OCI-LY1 (cell line): ENCODE measurements around the gene KIF13A.

Experiments
- H2AFZ ChIP-seq: fragments of 200-600 bp; sonication (generic), shearing (Covaris generic); 2 replicates; pipeline ENCODE4 v1.6.0; 2014; ENCODE audit warnings: antibody characterized with exemption, mild to moderate bottlenecking, low read length
- H3F3A ChIP-seq: fragments of 200-600 bp; sonication (generic), shearing (Covaris generic); 2 replicates; pipeline ENCODE4 v1.6.0; 2014; ENCODE audit warnings: mild to moderate bottlenecking, antibody characterized with exemption, low read length, moderate library complexity; ENCODE audit not compliant: insufficient read depth
- H3K27ac ChIP-seq: fragments of 200-600 bp; sonication (generic); 2 replicates; pipeline ENCODE4 v1.5.1; 2014; ENCODE audit warnings: low read length, mixed run types, mild to moderate bottlenecking, low read depth; ENCODE audit not compliant: poor library complexity, severe bottlenecking
- H3K27me3 ChIP-seq: fragments of 200-600 bp; sonication (generic); 2 replicates; pipeline ENCODE4 v1.6.0; 2014; ENCODE audit warnings: antibody characterized with exemption, mild to moderate bottlenecking, low read length, moderate library complexity; ENCODE audit not compliant: insufficient read depth
- H3K36me3 ChIP-seq: fragments of 200-600 bp; sonication (generic); 2 replicates; pipeline ENCODE4 v1.6.1; 2014; ENCODE audit warnings: mild to moderate bottlenecking, antibody characterized with exemption, low read length, moderate library complexity, mixed read lengths; ENCODE audit not compliant: insufficient read depth
- H3K4me1 ChIP-seq: fragments of 200-600 bp; sonication (generic); 2 replicates; pipeline ENCODE4 v1.5.1; 2014; ENCODE audit warnings: mild to moderate bottlenecking, low read length, moderate library complexity; ENCODE audit not compliant: insufficient read depth, severe bottlenecking
- H3K4me2 ChIP-seq: fragments of 200-600 bp; sonication (generic), shearing (Covaris generic); 2 replicates; pipeline ENCODE4 v1.6.1; 2014; ENCODE audit warnings: low read length
- H3K4me3 ChIP-seq: fragments of 200-600 bp; sonication (generic); 2 replicates; pipeline ENCODE4 v1.5.1; 2014; ENCODE audit warnings: low read length, low read depth, mild to moderate bottlenecking, mixed read lengths; ENCODE audit not compliant: poor library complexity, severe bottlenecking
- H3K79me2 ChIP-seq: fragments of 200-600 bp; shearing (Covaris generic); 2 replicates; pipeline ENCODE4 v1.6.1; 2016; ENCODE audit warnings: mixed run types, low read length, mixed read lengths; ENCODE audit not compliant: insufficient read depth
- H3K9ac ChIP-seq: fragments of 200-600 bp; sonication (generic), shearing (Covaris generic); 2 replicates; pipeline ENCODE4 v1.6.1; 2014; ENCODE audit warnings: mild to moderate bottlenecking, low read length, mixed read lengths
- H3K9me2 ChIP-seq: fragments of 200-600 bp; sonication (generic), shearing (Covaris generic); 2 replicates; pipeline ENCODE4 v1.6.1; 2014; ENCODE audit warnings: low read depth, mild to moderate bottlenecking, low read length, mixed read lengths
- H3K9me3 ChIP-seq: fragments of 200-600 bp; shearing (Covaris generic); 2 replicates; pipeline ENCODE4 v1.6.1; 2014; ENCODE audit warnings: low read length, mixed read lengths
- H4K20me1 ChIP-seq: fragments of 200-600 bp; sonication (generic), shearing (Covaris generic); 2 replicates; pipeline ENCODE4 v1.6.0; 2016; ENCODE audit warnings: mild to moderate bottlenecking, low read length; ENCODE audit not compliant: insufficient read depth
- EZH2 ChIP-seq: fragments of 200-600 bp; sonication (generic), shearing (Covaris generic); IDR thresholded peaks from 2 replicates; pipeline ENCODE4 v1.8.0; 2017; ENCODE audit warnings: borderline replicate concordance, mixed run types, mild to moderate bottlenecking, antibody characterized with exemption, low read length, moderate library complexity, mixed read lengths
- TF ChIP-seq, protein P1 (sequence below): fragments of 200-600 bp; sonication (generic), shearing (Covaris generic); IDR thresholded peaks from 2 replicates; pipeline ENCODE4 v1.5.1; 2017; ENCODE audit warnings: mild to moderate bottlenecking, antibody characterized with exemption, low read length, moderate library complexity, mixed read lengths

Gene KIF13A

DNA sequence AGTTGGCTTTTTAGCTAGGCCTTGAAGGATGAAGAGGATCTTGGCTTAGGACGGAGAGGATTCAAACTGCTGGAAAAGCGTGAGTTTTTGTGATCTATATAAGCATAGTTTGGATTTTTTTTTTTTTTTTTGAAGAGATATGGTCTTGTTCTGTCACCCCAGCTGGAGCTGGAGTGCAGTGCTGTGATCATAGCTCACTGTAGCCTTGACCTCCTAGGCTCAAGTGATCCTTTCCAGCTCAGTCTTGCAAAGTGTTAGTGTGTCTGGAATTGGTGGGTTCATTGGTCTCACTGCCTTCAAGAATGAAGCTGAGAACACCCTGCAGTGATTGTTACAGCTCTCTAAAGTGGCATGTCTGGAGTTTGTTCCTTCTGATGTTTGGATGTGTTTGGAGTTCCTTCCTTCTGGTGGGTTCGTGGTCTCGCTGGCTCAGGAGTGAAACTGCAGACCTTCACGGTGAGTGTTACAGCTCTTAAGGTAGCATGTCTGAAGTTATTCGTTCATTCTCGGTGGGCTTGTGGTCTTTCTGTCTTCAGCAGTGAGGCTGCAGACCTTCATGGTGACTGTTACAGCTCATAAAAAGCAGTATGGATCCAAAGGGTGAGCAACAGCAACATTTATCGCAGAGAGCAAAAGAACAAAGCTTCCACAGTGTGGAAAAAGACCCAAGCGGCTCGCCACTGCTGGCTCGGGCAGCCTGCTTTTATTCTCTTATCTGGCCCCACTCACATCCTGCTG lies 243.2 kb downstream of the KIF13A start:
- no peak overlapping the region for H3K27ac ChIP-seq
- no peak overlapping the region for H3K9ac ChIP-seq
- no peaks in the 10 kb centered on the region for H3K4me1 ChIP-seq
- H2AFZ ChIP-seq, result no peak overlapping the region
- no peak overlapping the region for H3K4me3 ChIP-seq
- H3K4me2 ChIP-seq, result no peak overlapping the region
- no peaks in the 10 kb centered on the region for H3K79me2 ChIP-seq
- no peaks in the 10 kb centered on the region for H3K9me3 ChIP-seq
- no peak for TF ChIP-seq EZH2
- TF ChIP-seq, protein P1, sequence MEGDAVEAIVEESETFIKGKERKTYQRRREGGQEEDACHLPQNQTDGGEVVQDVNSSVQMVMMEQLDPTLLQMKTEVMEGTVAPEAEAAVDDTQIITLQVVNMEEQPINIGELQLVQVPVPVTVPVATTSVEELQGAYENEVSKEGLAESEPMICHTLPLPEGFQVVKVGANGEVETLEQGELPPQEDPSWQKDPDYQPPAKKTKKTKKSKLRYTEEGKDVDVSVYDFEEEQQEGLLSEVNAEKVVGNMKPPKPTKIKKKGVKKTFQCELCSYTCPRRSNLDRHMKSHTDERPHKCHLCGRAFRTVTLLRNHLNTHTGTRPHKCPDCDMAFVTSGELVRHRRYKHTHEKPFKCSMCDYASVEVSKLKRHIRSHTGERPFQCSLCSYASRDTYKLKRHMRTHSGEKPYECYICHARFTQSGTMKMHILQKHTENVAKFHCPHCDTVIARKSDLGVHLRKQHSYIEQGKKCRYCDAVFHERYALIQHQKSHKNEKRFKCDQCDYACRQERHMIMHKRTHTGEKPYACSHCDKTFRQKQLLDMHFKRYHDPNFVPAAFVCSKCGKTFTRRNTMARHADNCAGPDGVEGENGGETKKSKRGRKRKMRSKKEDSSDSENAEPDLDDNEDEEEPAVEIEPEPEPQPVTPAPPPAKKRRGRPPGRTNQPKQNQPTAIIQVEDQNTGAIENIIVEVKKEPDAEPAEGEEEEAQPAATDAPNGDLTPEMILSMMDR, result no peak
- H4K20me1 ChIP-seq, result no peaks in the 10 kb centered on the region
- H3K27me3 ChIP-seq, result no peaks in the 10 kb centered on the region
- H3F3A ChIP-seq, result no peaks in the 10 kb centered on the region
- H3K36me3 ChIP-seq, result no peaks in the 10 kb centered on the region
- no peaks in the 10 kb centered on the region for H3K9me2 ChIP-seq

GRCh38 chr6:17741507-17741906 lies 245.9 kb downstream of the KIF13A start:
- Histone ChIP-seq H3K79me2 (no peaks in the 10 kb centered on the region), H3K4me3 (no peak overlapping the region), H3K4me2 (no peak overlapping the region), H3K27ac (no peak overlapping the region), H3K9ac (no peak overlapping the region), H3K36me3 (no peaks in the 10 kb centered on the region), H2AFZ (no peak overlapping the region), H4K20me1 (no peaks in the 10 kb centered on the region), H3K4me1 (no peaks in the 10 kb centered on the region), H3K27me3 (no peaks in the 10 kb centered on the region; the same call in 1 of the 2 replicates), H3F3A (no peaks in the 10 kb centered on the region), H3K9me2 (no peaks in the 10 kb centered on the region), H3K9me3 (peaks cover 5% of the 10 kb centered on the region; the same call in 1 of the 2 replicates)
- no peak for TF ChIP-seq EZH2
- TF ChIP-seq, protein P1, result no peak

DNA sequence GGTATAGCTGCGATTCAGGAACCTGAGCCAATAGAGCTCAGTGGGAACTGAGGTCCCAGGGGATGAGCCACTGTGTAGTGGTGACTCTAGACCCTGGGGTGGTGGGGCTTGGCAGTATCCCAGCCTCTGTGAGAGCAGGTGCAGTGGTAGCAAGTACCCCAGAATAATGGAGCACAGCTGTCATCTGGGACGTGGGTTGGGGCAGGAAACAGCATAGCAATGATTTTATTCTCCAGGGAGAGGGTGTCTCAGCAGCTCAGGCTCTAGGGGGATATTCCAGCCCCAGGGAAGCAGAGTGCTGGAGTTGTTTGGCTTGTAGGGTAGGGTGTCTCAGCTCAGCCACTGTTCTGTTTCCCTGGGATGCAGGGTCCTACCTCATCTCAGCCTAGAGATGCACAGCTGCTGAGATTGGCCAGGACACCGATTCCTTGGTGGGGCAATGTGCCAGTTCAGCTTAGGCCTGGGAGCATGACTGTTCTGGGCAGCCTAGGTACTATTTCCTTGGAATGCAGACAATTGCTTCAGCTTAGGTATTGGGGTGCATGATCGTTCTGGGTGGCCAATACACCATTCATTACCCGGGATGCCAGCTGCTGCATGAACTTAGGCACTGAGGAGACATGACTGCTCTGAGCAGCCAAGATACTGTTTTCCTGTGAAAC lies 246.7 kb downstream of the KIF13A start:
- Histone ChIP-seq H3K9ac (no peak overlapping the region), H3K79me2 (no peaks in the 10 kb centered on the region), H3K27ac (no peak overlapping the region), H3K4me1 (no peaks in the 10 kb centered on the region), H3K9me2 (no peaks in the 10 kb centered on the region), H3K9me3 (peaks cover 5% of the 10 kb centered on the region; the same call in 1 of the 2 replicates), H3F3A (no peaks in the 10 kb centered on the region), H3K27me3 (no peaks in the 10 kb centered on the region; the same call in 1 of the 2 replicates), H3K4me3 (no peak overlapping the region), H3K4me2 (no peak overlapping the region), H3K36me3 (no peaks in the 10 kb centered on the region), H2AFZ (no peak overlapping the region), H4K20me1 (no peaks in the 10 kb centered on the region)
- TF ChIP-seq, protein P1, result no peak
- no peak for TF ChIP-seq EZH2
